Subcutaneous preadipocyte (primary cell): ENCODE results near the gene TRAIP. TPM values are rescaled to one million over a fixed set of nuclear protein-coding genes. Genes with fewer than 3 reads are reported as not detected.

Experiments
- small RNA-seq: library from RNA; depleted of rRNA; stranded (forward); fragments of <200 nt; gene quantifications from one replicate; pipeline ENCODE3, GENCODE V24; 2012
- total RNA-seq: library from RNA; depleted of rRNA; stranded (reverse); fragments of >200 nt; gene quantifications from 2 replicates; pipeline ENCODE4 v1.2.3, GENCODE V29; 2012

The TRAIP gene, protein sequence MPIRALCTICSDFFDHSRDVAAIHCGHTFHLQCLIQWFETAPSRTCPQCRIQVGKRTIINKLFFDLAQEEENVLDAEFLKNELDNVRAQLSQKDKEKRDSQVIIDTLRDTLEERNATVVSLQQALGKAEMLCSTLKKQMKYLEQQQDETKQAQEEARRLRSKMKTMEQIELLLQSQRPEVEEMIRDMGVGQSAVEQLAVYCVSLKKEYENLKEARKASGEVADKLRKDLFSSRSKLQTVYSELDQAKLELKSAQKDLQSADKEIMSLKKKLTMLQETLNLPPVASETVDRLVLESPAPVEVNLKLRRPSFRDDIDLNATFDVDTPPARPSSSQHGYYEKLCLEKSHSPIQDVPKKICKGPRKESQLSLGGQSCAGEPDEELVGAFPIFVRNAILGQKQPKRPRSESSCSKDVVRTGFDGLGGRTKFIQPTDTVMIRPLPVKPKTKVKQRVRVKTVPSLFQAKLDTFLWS
- 4.8 and 6.5 TPM in 2 replicates for total RNA-seq

DNA sequence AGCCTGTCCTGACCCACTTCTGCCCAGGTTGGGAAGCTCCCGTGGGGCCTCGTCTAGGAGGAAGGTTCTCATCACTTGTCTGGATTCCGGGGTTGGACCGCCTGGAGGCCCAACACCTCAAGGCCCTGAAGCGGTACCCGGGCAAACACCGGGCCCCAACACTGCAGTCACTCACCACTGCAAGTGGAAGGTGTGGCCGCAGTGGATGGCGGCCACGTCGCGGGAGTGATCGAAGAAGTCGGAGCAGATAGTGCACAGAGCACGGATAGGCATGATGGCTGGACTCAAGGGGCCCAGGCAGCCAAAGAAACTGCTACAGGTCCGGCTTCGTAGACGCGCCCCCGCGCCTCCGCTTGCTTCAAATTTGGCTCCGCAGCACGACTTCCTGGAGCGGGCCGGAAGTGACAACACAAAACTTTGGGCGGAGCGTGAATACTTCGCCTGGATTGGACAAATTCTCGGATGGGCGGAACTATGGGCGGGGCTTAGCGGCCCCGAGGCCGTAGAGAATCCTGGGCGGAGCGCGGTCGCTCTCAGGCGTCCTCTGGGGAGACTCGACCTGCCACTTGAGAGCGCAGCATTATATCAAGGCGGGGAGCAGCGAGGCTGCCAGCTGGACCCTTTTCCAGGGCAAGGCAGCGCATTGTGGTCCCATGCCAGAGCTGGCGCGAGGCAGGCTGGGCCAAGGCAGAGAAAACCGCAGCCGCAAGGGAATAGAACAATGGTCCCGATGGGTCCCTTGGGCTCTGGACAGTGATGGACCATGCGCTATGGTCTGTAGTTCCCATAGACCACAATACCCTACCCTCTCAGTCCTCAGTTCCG lies at the start of gene TRAIP:
Gene TRAIP (minus strand): TSS at position 384 of the 825 bp plus-strand sequence. CDS start 111 bp downstream, at position 273.

DNA sequence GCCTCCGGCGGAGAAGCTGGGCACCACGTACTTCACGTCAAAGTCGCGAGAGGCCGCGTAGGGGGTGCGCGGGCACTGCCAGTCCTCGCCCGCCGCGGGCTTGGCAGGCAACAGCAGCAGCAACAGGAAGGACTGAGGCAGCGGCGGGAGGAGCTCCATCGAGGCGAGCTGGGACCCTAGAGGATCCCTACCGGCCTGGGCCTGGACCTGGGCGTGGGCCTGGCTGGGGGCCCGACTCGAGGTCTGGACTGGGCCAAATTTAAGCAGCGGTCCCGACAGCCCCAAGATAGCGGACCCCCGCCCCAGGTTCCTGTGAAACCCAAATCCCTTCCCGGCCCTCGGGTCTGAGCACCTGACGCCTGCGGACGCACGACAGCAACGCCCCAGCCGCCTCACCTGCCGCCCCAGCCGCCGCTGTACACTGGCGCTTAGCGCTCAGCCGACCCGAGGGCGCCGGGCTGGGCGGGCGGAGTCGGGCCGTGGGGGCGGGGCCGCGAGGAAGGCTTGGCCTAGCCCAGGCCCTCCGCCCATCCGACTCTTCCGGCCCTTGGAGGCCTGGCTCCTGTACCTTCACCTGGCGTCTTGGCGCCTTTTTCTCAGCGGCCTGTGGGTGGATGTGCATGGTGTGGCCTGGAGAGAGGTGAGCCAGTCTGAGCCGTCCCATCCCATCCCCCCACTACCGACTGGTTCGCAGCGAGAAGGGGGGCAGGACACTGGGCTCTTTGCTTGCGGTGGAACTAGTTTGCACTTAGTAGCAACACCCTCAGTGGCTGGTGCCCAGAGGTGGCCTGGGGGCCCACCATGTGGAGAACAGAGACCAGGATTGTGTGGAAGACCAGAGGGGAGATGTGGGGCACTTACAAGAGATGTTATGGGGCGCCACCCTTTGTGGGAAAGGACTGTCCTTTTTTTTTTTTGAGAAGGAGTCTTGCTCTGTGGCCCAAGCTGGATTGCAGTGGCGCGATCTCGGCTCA lies 47.4 kb upstream of the TRAIP start, which contains the start of gene MST1R:
Gene MST1R (minus strand): TSS at position 423 of the 974 bp plus-strand sequence. CDS start 264 bp downstream, at position 159.

DNA sequence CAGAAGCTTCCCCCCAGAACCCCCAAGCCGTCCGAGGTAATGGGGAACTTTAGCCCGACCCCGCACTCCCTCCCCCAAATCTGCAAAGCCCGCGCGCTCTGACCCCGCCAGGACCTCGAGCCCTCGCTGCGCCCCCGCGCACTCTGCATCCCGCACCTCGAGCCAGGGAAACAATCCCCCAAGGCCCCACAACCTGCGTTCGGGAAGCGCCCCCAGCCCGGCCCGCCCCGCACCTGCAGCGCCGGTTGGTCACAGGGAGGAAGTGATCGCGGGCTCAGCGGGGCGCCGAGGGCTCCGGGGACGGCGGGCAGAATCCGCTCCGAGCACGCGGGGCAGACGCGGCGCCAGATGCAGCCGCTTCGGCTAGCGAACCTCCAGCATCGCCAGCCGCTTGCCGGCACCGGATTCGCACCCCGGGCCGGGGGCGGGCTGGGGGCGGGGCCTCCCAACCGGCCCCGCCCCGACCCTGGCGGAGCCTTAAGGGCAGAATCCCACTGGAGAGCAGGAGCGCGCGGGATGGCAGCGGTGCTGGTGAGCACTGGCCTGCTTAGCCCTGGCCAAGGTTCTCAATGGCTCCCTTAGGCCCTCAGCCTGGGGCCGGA lies 13.3 kb upstream of the TRAIP start, which contains the start of gene CAMKV:
Gene CAMKV (minus strand): TSS at position 382 of the 602 bp plus-strand sequence. CDS start 7,518 bp downstream, outside the sequence.

DNA sequence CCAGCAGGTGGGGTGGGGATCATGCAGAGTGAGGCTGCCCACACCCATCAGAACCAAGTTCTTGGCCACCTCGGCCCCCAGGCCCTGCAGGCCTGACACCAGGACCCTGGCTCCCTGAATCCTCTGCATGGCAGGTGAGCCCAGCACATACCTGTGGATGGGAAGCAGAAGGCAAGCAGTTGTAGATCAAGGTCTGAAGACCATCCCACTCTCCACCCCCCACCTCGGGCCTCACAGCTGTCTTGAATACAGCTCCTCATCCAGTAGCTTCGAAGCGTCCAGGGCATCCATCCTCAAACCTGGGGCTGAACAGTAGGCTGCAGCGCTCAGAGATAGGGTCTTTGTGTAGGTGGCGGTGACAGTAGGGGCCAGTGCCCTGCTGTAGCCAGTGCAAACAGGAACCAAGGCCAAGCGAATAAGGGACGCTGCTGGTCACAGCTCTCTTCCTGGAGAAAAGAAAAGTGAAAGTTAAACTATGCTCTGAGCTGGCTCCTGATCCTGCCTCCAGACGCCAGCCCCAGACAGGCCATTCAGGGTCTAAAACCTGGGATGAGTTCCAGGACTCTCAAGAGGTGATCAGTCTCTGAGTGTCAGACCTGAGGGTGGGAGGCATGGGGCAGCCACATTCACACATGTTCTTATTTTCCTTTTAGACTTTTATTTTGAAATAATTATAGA lies 42.7 kb downstream of the TRAIP start, which contains the start of gene UBA7:
Gene UBA7 (minus strand): TSS at position 457 of the 678 bp plus-strand sequence. CDS start 166 bp downstream, at position 291.

DNA sequence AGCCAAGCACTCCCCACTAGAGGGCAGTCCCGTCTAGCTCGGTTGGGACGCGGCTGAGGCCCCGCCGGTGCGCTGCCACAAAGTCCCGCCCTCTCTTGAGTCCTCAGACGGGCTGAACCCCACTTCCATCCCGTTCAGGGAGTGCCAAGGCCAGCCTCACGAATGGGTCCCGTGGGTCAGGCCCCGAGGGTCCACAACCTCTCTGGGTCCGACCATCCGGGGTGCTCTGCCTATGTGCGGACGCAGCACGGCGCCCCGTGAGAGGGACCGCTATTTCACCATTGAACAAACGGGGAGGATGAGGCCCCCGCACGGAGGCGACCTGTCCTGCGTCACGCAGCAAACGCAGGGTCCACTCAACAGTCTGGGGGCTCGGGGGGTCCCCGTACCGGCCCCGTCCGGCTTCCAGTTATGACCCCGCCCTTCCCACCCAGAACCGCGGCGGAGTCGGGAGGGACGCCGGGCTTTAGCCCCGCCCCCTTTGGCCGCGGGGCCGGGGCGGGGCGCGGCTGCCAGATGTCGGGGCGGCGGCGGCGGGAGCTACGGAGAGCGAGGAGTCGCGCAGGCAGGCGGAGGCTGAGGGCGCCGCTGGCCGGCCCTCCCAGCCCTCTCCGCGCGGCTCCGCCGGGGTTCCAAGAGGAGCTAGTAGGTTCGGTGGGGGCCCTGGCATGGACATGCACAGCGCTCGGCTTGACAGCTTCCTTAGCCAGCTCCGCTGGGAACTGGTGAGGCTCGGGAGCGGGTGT lies 53.5 kb downstream of the TRAIP start, which contains the start of gene INKA1:
Gene INKA1 (plus strand): TSS at position 543 of the 746 bp plus-strand sequence. CDS start 132 bp downstream, at position 675.

DNA sequence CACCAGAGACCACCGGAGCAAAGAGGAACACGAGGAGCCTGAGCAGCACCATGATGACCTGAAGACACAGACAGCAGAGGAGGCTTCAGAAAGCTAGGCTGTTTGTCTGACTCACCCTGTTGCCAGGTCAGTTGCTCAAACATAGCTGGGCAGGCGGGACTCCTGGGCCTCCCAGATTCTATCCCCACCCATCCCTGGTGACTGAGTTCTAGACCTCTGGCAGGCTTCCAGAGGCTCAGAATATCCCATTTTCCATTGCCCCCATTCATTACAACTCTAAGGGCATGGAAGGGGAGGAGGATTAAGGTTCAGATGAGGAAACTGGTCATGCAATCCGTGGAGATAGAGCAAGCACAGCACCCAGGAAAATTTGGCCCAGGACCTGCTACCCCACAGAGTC lies 56.6 kb downstream of the TRAIP start, which contains the start of gene CDHR4:
Gene CDHR4 (minus strand): TSS at position 113 of the 400 bp plus-strand sequence. CDS start 61 bp downstream, at position 52.

DNA sequence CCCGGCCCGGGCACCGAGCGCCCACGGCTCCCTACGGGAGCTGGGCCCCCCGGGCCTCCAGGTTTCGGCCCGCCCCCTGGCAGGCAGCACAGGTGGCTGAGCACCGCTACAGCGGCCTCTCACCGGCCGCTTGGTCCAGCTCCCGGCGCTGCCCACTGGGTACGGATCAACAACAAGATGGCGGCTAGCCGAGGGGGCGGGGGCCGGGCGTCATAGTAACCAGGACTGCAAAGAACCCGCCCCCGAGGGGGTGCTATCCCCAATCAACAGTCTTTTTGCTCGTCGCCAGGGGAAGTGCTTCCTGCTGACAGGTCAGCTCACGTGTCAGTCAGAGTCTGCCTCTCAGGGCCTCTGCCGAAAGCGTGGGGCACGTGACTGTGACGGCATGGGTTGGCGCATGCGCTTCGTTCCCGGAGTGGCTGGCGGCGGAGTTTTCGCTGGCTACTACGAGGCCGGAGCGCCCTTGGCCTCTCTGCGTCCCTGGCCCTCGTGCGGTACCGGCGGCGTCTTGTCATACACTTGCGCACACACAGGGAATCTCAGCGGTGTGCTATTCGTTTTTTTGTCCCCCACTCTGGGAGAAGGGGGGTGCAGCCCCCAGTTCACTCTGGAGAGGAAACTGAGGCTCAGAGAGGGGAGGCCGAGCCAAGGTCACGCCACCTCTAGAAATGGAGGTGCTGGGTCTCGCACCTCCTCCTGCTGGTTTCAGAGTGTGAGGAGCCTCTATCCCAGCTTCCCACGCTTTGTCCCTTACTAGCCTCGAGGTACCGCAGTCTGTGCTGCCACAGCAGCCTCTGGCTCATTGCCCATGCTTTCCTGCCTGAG lies 69.8 kb downstream of the TRAIP start, which contains the start of gene IP6K1:
Gene IP6K1 (minus strand): TSS at position 186 of the 825 bp plus-strand sequence. CDS start 38,502 bp downstream, outside the sequence.

Small RNA genes lying within 50 kb of the gene (small RNA-seq; reads per million reads assigned to genes)
- not detected for gene RN7SL217P

Other genes with a start within 250 kb of the TRAIP start
- gene APEH, start 182.2 kb downstream of the TRAIP start, total RNA-seq, result 127 and 142 TPM in 2 replicates
- 3.3 and 4.8 TPM in 2 replicates for gene MST1, start 167.1 kb downstream of the TRAIP start, total RNA-seq
- 25.0 and 35.8 TPM in 2 replicates for gene RNF123, start 167.0 kb downstream of the TRAIP start, total RNA-seq
- gene AMIGO3, start 136.9 kb downstream of the TRAIP start, total RNA-seq, result 0.37 and 1.2 TPM in 2 replicates
- gene GMPPB, start 132.6 kb downstream of the TRAIP start, total RNA-seq, result 16.2 and 26.0 TPM in 2 replicates
- 33.4 and 35.6 TPM in 2 replicates for gene IP6K1, start 70.0 kb downstream of the TRAIP start, total RNA-seq
- 0.37 TPM in 1 of 2 replicates, not detected in the other for gene CDHR4, start 56.7 kb downstream of the TRAIP start, total RNA-seq
- gene INKA1, start 53.3 kb downstream of the TRAIP start, total RNA-seq, result 6.2 and 6.6 TPM in 2 replicates
- gene UBA7, start 42.6 kb downstream of the TRAIP start, total RNA-seq, result 26.6 and 36.0 TPM in 2 replicates
- not detected in 2 replicates for gene CAMKV, start 13.3 kb upstream of the TRAIP start, total RNA-seq
- 0.37 and 0.59 TPM in 2 replicates for gene MST1R, start 47.3 kb upstream of the TRAIP start, total RNA-seq
- 13.6 and 17.0 TPM in 2 replicates for gene MON1A, start 73.2 kb upstream of the TRAIP start, total RNA-seq
- gene RBM6, start 83.6 kb upstream of the TRAIP start, total RNA-seq, result 34.6 and 37.5 TPM in 2 replicates
- 126 and 161 TPM in 2 replicates for gene RBM5, start 232.4 kb upstream of the TRAIP start, total RNA-seq